KMS-11 (cell line): Measurements from ENCODE around the gene PCP2.

Source experiments
- H2AFZ ChIP-seq: fragments of 200-600 bp; sonication (generic); 2 replicates; pipeline ENCODE4 v1.6.1; 2016; ENCODE audit warnings: antibody characterized with exemption, mixed run types, low read depth
- H3K27ac ChIP-seq: fragments of 200-600 bp; sonication (generic); 2 replicates; pipeline ENCODE4 v1.6.1; 2016; ENCODE audit warnings: mild to moderate bottlenecking, mixed run types
- H3K27me3 ChIP-seq: fragments of 200-600 bp; sonication (generic); 2 replicates; pipeline ENCODE4 v1.6.1; 2017; ENCODE audit warnings: mild to moderate bottlenecking, low read depth, mixed run types, moderate library complexity; ENCODE audit not compliant: insufficient read depth
- H3K36me3 ChIP-seq: fragments of 200-600 bp; sonication (generic); 2 replicates; pipeline ENCODE4 v1.6.1; 2017; ENCODE audit warnings: mild to moderate bottlenecking, mixed run types; ENCODE audit not compliant: insufficient read depth
- H3K4me1 ChIP-seq: fragments of 200-600 bp; sonication (generic); 2 replicates; pipeline ENCODE4 v1.6.1; 2016; ENCODE audit warnings: mild to moderate bottlenecking, low read depth, mixed run types; ENCODE audit not compliant: poor library complexity, severe bottlenecking
- H3K4me2 ChIP-seq: fragments of 200-600 bp; sonication (generic); 2 replicates; pipeline ENCODE4 v1.7.0; 2016; ENCODE audit warnings: mild to moderate bottlenecking, mixed run types
- H3K4me3 ChIP-seq: fragments of 200-600 bp; sonication (generic); IDR thresholded peaks from 2 replicates; pipeline ENCODE4 v1.6.1; 2017; ENCODE audit warnings: low read depth, low read length, mixed read lengths; ENCODE audit not compliant: insufficient read depth
- H3K79me2 ChIP-seq: fragments of 200-600 bp; sonication (generic); 2 replicates; pipeline ENCODE4 v1.6.1; 2016; ENCODE audit warnings: low read depth, mixed run types; ENCODE audit not compliant: insufficient read depth
- H3K9ac ChIP-seq: fragments of 200-600 bp; sonication (generic); 2 replicates; pipeline ENCODE4 v1.6.1; 2016; ENCODE audit warnings: mild to moderate bottlenecking, mixed run types
- H4K20me1 ChIP-seq: fragments of 200-600 bp; sonication (generic); 2 replicates; pipeline ENCODE4 v1.6.1; 2016; ENCODE audit warnings: mild to moderate bottlenecking, mixed run types; ENCODE audit not compliant: insufficient read depth
- TF ChIP-seq, protein P1 (sequence below): fragments of 200-600 bp; sonication (generic); conservative IDR thresholded peaks from 2 replicates; pipeline ENCODE4 v1.6.1; 2017; ENCODE audit warnings: low read depth, mild to moderate bottlenecking, antibody characterized with exemption, low read length, moderate library complexity, mixed read lengths

Gene PCP2

DNA sequence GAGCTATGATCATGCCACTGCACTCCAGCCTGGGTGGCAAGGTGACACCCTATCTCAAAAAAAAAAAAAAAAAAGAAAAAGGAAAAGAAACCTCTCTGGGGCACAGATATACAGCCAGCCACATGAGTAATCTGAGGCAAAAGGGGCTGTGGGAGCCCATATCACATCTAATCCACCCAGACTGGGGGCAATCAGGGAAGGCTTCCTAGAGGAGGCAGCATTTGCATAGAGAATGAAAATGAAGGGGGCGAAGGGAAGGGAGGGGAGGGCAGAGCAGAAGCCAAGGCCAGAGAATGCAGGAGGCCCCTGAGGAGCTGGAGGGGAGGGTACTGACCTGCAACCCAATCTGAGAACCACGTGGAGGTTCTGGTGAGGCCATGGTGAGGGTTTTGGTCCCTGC is 16.6 kb upstream of the PCP2 start:
- TF ChIP-seq, protein P1, sequence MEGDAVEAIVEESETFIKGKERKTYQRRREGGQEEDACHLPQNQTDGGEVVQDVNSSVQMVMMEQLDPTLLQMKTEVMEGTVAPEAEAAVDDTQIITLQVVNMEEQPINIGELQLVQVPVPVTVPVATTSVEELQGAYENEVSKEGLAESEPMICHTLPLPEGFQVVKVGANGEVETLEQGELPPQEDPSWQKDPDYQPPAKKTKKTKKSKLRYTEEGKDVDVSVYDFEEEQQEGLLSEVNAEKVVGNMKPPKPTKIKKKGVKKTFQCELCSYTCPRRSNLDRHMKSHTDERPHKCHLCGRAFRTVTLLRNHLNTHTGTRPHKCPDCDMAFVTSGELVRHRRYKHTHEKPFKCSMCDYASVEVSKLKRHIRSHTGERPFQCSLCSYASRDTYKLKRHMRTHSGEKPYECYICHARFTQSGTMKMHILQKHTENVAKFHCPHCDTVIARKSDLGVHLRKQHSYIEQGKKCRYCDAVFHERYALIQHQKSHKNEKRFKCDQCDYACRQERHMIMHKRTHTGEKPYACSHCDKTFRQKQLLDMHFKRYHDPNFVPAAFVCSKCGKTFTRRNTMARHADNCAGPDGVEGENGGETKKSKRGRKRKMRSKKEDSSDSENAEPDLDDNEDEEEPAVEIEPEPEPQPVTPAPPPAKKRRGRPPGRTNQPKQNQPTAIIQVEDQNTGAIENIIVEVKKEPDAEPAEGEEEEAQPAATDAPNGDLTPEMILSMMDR = no peak

DNA sequence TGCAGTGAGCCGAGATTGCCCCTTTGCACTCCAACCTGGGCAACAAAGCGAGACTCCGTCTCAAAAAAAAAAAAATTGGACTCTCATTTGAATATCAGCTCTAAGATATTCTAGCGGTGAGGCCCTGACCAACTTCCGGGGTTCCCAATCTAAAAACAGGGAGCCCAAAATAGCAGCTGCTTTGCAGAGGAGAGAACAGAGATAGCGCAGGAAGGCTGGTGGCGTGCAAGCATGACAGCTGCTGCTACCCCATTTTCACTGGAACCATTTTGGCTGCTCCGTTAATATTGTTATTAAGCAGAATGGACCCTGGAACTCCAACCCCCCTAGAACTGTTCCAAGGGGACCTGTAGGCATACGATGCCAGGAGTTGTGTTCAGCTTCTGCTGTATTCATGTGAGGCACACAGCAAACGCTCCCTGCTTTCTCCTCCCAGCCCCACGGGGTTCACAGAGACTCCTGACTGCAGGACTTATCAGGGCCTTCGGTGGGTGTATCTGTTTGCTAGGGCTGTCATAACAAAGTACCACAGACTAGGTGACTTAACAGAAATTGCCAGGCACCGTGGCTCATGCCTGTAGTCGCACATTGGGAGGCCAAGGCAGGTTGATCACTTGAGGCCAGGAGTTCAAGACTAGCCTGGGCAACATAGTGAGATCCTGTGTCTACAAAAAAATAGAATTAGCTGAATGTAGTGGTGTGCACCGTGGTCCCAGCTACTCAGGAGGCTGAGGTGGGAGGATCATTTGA is 14.9 kb upstream of the PCP2 start:
- Histone ChIP-seq H3K27me3 (peaks cover 2% of the 10 kb centered on the region; the same call in 1 of the 2 replicates), H3K4me3 (no peak overlapping the region), H3K4me1 (peaks cover 8% of the 10 kb centered on the region), H2AFZ (no peak overlapping the region), H3K36me3 (no peaks in the 10 kb centered on the region), H3K79me2 (no peaks in the 10 kb centered on the region), H3K27ac (no peak overlapping the region), H3K9ac (no peak overlapping the region), H4K20me1 (no peaks in the 10 kb centered on the region), H3K4me2 (no peak overlapping the region)
- TF ChIP-seq, protein P1 = no peak

More for the DNA sequence above, 16.6 kb upstream of the PCP2 start:
- Histone ChIP-seq H3K36me3 (no peaks in the 10 kb centered on the region), H3K4me2 (no peak overlapping the region), H3K9ac (no peak overlapping the region), H3K4me1 (peaks cover 8% of the 10 kb centered on the region), H3K27me3 (peaks cover 2% of the 10 kb centered on the region; the same call in 1 of the 2 replicates), H3K4me3 (no peak overlapping the region), H3K79me2 (no peaks in the 10 kb centered on the region), H3K27ac (no peak overlapping the region), H4K20me1 (no peaks in the 10 kb centered on the region), H2AFZ (no peak overlapping the region)

DNA sequence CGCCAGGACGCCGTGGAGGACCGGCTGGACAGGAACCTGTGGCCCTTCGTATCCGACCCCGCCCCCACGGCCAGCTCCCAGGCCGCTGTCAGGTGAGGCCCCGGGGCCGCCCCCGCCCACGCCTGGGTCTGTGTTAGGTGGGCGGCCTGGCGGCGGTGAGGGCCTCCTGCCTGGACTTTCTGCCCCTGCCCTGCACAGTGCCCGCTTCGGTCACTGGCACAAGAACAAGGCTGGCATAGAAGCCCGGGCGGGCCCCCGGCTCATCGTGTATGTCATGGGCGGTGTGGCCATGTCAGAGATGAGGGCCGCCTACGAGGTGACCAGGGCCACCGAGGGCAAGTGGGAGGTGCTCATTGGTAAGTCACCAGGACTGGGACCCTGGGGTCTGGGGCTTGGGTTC is 13.6 kb upstream of the PCP2 start:
- Histone ChIP-seq H2AFZ (no peak overlapping the region), H3K4me2 (no peak overlapping the region), H3K4me1 (peaks cover 5% of the 10 kb centered on the region), H4K20me1 (no peaks in the 10 kb centered on the region), H3K4me3 (no peak overlapping the region), H3K27ac (no peak overlapping the region), H3K27me3 (peaks cover 2% of the 10 kb centered on the region; the same call in 1 of the 2 replicates), H3K9ac (no peak overlapping the region), H3K36me3 (no peaks in the 10 kb centered on the region), H3K79me2 (no peaks in the 10 kb centered on the region)
- TF ChIP-seq, protein P1 = no peak

DNA sequence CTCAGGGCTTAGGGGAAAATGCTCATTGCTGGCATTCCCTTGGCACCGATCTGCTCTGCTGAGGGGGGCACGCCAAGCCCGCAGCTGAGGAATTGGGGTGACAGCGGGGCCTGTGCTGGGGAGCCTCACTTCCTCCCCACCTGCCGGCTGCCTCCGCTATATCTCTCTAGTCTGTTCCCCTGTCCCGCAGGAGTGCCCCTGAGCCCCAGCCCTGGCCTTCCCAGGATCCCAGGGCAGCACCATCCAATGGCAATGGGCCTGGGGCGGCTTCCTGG is 12.8 kb upstream of the PCP2 start:
- no peak overlapping the region for H3K4me2 ChIP-seq
- no peak overlapping the region for H3K27ac ChIP-seq
- TF ChIP-seq, protein P1 = no peak
- no peaks in the 10 kb centered on the region for H3K36me3 ChIP-seq
- H2AFZ ChIP-seq = no peak overlapping the region
- H4K20me1 ChIP-seq = no peaks in the 10 kb centered on the region
- H3K4me3 ChIP-seq = no peak overlapping the region
- no peak overlapping the region for H3K9ac ChIP-seq
- peaks cover 2% of the 10 kb centered on the region; the same call in 1 of the 2 replicates for H3K27me3 ChIP-seq
- H3K79me2 ChIP-seq = no peaks in the 10 kb centered on the region
- H3K4me1 ChIP-seq = no peaks in the 10 kb centered on the region
